GM12864 (cell line): Measurements from ENCODE around the gene GPBAR1.

Experiments
- DNase-seq: peaks from one replicate; pipeline ENCODE4 v3.0.0-alpha.2; 2011; ENCODE audit warnings: low read depth
- H3K4me3 ChIP-seq: 2 replicates; pipeline ENCODE4 v1.5.1; 2011; ENCODE audit warnings: mild to moderate bottlenecking, low read depth, low read length, control low read depth
- CTCF ChIP-seq: IDR thresholded peaks from 2 replicates; pipeline ENCODE4 v1.5.1; 2011; ENCODE audit warnings: low read depth, mild to moderate bottlenecking, moderate library complexity, low read length, control low read depth, inconsistent platforms; ENCODE audit errors: missing control alignments

GPBAR1 gene

DNA sequence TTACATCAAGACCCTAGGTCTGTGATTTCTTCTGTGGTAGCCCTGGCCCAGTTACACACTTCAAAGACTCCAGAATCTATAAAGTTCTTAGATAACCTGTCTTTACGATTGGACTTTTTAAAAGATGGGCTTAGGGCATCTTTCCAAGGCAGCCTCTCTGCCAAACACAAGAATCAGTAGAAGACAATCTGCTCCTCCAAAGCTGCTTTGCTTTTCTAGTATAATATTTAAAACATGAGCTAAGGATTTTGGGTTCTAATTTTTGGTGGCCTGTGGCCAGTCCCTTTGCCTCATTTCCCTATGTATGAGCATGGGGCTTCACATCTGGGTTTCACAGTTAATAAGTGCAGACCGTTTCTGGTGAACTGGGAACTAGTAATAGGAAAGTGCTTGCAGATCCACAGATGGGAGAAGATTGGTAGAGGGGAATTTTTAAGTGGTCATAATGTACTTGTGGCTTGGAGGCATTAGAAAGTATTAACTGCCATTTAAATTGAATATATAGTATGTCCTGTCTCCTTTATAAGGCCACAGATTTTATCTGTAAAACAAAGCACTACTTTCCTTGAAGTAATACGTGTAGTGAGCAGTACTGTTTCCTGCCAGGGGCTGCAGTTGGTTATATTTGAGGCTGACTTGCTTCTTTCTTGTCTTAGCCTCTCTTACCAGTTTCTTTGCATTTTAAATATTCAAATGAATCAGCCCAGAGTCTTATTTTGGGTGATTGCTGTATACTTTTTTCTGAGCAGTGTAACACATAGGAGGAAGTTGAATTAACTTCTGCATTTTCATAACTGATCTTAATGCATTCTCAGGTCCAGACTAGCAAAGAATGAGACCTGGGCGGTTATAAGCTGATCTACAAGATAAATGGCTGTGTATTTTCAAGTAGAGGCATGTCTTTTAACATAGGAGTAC, 42.3 kb upstream of the GPBAR1 start:
- DNase-seq = peak; percentile 61
- no peak for TF ChIP-seq CTCF
- H3K4me3 ChIP-seq = peak overlapping the region; percentile 94

GRCh38 chr2:218219934-218220333, 40.9 kb upstream of the GPBAR1 start:
- TF ChIP-seq CTCF = no peak
- peak overlapping the region; percentile 94 for H3K4me3 ChIP-seq
- no peak for DNase-seq

DNA sequence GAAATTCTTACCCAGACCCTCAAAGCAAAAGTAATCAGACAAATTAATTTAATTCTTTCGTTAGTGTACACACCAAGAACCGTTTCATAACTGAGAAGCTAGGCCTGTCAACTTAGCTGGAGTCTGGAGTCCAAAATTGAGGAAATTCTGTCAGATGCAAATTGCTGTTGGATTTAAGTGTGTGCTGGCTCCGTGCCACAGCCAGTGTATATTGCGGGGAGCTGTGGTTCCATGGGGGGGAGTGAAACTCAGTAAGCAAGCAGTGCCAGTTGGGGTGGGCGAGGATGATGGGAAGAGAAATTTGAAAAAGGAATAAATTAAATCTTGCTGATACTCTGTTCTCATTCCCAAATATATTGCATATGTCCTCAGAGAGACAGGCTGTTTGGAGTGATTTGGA, 39.8 kb upstream of the GPBAR1 start:
- H3K4me3 ChIP-seq = peak overlapping the region; percentile 19
- no peak for DNase-seq
- no peak for TF ChIP-seq CTCF

GRCh38 chr2:218223046-218223445, 37.8 kb upstream of the GPBAR1 start:
- peak overlapping the region; percentile 19; the same call in 1 of the 2 replicates for H3K4me3 ChIP-seq
- no peak for TF ChIP-seq CTCF
- no peak for DNase-seq

DNA sequence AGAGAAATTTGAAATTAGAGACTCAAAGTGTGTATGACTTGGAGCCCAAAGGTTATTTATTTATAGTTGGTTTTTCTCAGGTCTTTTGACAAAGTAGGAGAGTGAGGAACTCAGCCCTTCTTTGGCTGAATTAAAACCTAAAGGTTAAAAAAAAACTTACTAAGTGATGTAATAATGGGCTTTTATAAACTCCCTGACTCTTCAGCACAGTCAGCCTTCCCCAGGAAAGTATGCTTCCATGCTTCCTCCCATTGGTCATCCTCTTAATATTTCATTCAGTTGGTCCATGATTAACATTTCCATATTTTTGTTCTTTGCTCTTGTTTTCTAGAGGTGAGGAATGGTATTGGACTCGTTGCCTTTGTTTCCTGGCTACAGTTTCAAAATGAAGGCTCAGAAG, 36.6 kb upstream of the GPBAR1 start:
- DNase-seq = no peak
- H3K4me3 ChIP-seq = no peak overlapping the region
- TF ChIP-seq CTCF = no peak

GRCh38 chr2:218226903-218227302, 33.9 kb upstream of the GPBAR1 start:
- DNase-seq = no peak
- no peak for TF ChIP-seq CTCF
- H3K4me3 ChIP-seq = no peak overlapping the region
